22Rv1 (cell line): Measurements from ENCODE around the gene PDE4B.

Experiments
- CTCF ChIP-seq: fragments of 450-650 bp; IDR thresholded peaks from 2 replicates; pipeline ENCODE4 v1.5.1; 2017; ENCODE audit warnings: mild to moderate bottlenecking
- ZFX ChIP-seq: fragments of 450-650 bp; IDR thresholded peaks from 2 replicates; pipeline ENCODE4 v1.6.1; 2017; ENCODE audit warnings: antibody characterized with exemption, borderline replicate concordance

GRCh38 chr1:66311092-66311491, 518.4 kb downstream of the PDE4B start:
- TF ChIP-seq CTCF (no peak), ZFX (no peak)
